ENCODE data around the gene E4F1. TPM values are rescaled to one million over a fixed set of nuclear protein-coding genes. Genes with fewer than 3 reads are reported as not detected.

The E4F1 gene
- total and polyA plus RNA-seq, 2 of the 13 experiments (the other 11 are each of a cell fraction or from before 2014, with no cell fraction given) = 13.8 to 19.5 TPM

- TF ChIP-seq STAG1 (CRISPR knock-in tag; IDR thresholded peaks at IDR 0.05) (no peak), ZNF232 (CRISPR knock-in tag; IDR thresholded peaks at IDR 0.05; ENCODE audit: borderline replicate concordance) (no peak), SNAPC4 (CRISPR knock-in tag; IDR thresholded peaks at IDR 0.05) (no peak), BRCA1 (CRISPR knock-in tag; IDR thresholded peaks at IDR 0.05) (no peak), SMYD3 (CRISPR knock-in tag; IDR thresholded peaks at IDR 0.05) (no peak), SETDB1 (CRISPR knock-in tag; IDR thresholded peaks at IDR 0.05; ENCODE audit: borderline replicate concordance) (no peak), KDM1A (CRISPR knock-in tag; IDR thresholded peaks at IDR 0.05) (no peak), DRAP1 (CRISPR knock-in tag; IDR thresholded peaks at IDR 0.05) (peak; percentile 54; the same call in 1 of the 2 replicates), ZNF839 (CRISPR knock-in tag; IDR thresholded peaks at IDR 0.05; ENCODE audit: borderline replicate concordance) (no peak), ELK4 (CRISPR knock-in tag; IDR thresholded peaks at IDR 0.05; ENCODE audit: borderline replicate concordance) (no peak), TOE1 (CRISPR knock-in tag; IDR thresholded peaks at IDR 0.05) (no peak), NFYC (CRISPR knock-in tag; IDR thresholded peaks at IDR 0.05) (0 out of 2 replicates have a peak, but pooled peaks have one; percentile 18), ZNF251 (CRISPR knock-in tag; IDR thresholded peaks at IDR 0.05) (no peak), AKNA (CRISPR knock-in tag; IDR thresholded peaks at IDR 0.05; ENCODE audit: borderline replicate concordance) (no peak), NKX3-1 (CRISPR knock-in tag; IDR thresholded peaks at IDR 0.05) (no peak), IRF2 (CRISPR knock-in tag; IDR thresholded peaks at IDR 0.05) (peak; percentile 20; the same call in 1 of the 2 replicates), TFE3 (CRISPR knock-in tag; IDR thresholded peaks at IDR 0.05) (peak; percentile 29; the same call in 1 of the 2 replicates)
These were observed 2.9 kb downstream of the E4F1 start (continued) for GRCh38 chr16:2226245-2226793.
